Measurements from ENCODE around the gene TMEM258.

The TMEM258 gene

DNA sequence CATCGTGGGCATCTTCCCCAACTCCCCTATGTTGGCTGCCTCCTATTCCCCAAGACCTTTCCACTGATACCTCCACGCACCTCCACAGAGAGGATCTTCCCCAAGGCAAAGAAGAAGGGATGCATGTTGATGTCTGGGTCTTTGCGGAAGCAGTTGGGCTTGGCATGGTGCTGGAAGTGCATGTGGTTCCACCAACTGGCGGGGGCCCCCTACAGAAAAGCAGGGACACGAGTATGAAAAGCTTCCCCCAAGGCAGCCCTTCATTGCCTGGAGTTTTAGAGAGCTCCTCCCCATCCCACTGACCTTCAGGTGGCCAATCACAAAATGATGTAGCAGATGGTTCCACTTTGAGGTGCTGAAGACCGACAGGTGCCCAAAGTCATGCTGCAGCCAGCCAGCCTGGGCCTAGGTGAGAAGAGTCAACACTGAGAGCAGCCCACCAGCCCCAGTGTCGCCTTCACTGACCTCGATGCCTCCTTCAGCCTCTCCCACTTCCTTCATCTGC is 18.3 kb upstream of the TMEM258 start:
- ChIA-PET CTCF (interaction anchor here (0.5 kb wide), 1 partner anchor 12 kb away, joined by 3 read pairs; no protein-coding TSS in a partner anchor), POLR2A (no interaction called here)
- no peak overlapping the region for H3K4me3 ChIP-seq (ENCODE audit: low read depth, low read length)
- H3K27ac ChIP-seq (ENCODE audit: extremely low read depth, low read depth, low read length), result no peak overlapping the region
- peaks cover 0 to 51% of the 10 kb centered on the region in 2 experiments; a peak in 1 of 3 replicates for H3K36me3 ChIP-seq (ENCODE audit: control insufficient read depth in 2 of 2, insufficient read depth in 1 of 2, low read length in 2 of 2)
- TF ChIP-seq WT1 (tag by site-specific recombination; IDR thresholded peaks at IDR 0.05) (no peak), ZNF692 (tag by site-specific recombination; IDR thresholded peaks at IDR 0.05) (no peak), ZNF302 (tag by site-specific recombination; IDR thresholded peaks at IDR 0.05; ENCODE audit: low read depth) (no peak), ZNF391 (tag by site-specific recombination; IDR thresholded peaks at IDR 0.05; ENCODE audit: borderline replicate concordance, low read depth) (no peak), ZNF561 (tag by site-specific recombination; IDR thresholded peaks at IDR 0.05; ENCODE audit: borderline replicate concordance) (no peak), YY1 (tag by site-specific recombination; IDR thresholded peaks at IDR 0.05) (no peak)
- TF ChIP-seq, protein P1, sequence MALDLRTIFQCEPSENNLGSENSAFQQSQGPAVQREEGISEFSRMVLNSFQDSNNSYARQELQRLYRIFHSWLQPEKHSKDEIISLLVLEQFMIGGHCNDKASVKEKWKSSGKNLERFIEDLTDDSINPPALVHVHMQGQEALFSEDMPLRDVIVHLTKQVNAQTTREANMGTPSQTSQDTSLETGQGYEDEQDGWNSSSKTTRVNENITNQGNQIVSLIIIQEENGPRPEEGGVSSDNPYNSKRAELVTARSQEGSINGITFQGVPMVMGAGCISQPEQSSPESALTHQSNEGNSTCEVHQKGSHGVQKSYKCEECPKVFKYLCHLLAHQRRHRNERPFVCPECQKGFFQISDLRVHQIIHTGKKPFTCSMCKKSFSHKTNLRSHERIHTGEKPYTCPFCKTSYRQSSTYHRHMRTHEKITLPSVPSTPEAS (tag by site-specific recombination; IDR thresholded peaks at IDR 0.05), result no peak
- no peaks in the 10 kb centered on the region for H3K4me1 ChIP-seq (ENCODE audit: control insufficient read depth, insufficient read depth, low read length)
- H3K9me3 ChIP-seq (ENCODE audit: control insufficient read depth, insufficient read depth, low read depth, low read length), result no peaks in the 10 kb centered on the region

DNA sequence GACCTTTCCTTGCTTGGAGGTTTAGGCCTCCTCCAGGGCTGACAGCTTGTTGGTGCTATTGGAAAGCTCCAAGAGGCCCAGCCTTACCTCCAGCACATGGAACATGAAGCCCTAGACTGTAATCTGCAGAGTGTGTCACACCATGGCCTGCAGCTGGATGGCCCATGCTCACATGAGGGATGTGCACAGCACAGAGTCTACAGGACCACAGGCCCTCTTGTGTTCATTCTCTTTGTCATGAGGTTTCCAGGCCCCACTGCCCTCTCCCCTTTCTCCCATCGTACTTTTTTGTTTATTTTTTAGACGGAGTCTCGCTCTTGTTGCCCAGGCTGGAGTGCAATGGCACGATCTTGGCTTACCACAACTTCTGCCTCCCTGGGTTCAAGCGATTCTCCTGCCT is 14.4 kb upstream of the TMEM258 start:
- Histone ChIP-seq H3K27ac (ENCODE audit: extremely low read depth, low read depth, low read length) (no peak overlapping the region), H3K4me3 (ENCODE audit: low read depth, low read length) (no peak overlapping the region), H3K9me3 (ENCODE audit: control insufficient read depth, insufficient read depth, low read depth, low read length) (no peaks in the 10 kb centered on the region), H3K4me1 (ENCODE audit: control insufficient read depth, insufficient read depth, low read length) (no peaks in the 10 kb centered on the region), H3K36me3 (ENCODE audit: control insufficient read depth in 2 of 2, insufficient read depth in 1 of 2, low read length in 2 of 2) (peaks cover 0 to 74% of the 10 kb centered on the region in 2 experiments; a peak in 1 of 3 replicates)
- POLR2A ChIA-PET, result interaction anchor here (0.6 to 3.2 kb wide), 3 partner anchors 9 to 21 kb away, joined by 3 to 17 read pairs (median 3); partner anchors contain the start of genes FADS1, FADS2, FEN1 and TMEM258
- CTCF ChIA-PET, result interaction anchor here (0.6 to 3.4 kb wide), 7 partner anchors 8 to 303 kb away, joined by 3 to 24 read pairs (median 5); no protein-coding TSS in a partner anchor
- no peak for TF ChIP-seq SALL2 (tag by site-specific recombination; IDR thresholded peaks at IDR 0.05; ENCODE audit: borderline replicate concordance)
- no peak for TF ChIP-seq RBAK (tag by site-specific recombination; IDR thresholded peaks at IDR 0.05)
- TF ChIP-seq REPIN1 (tag by site-specific recombination; IDR thresholded peaks at IDR 0.05; ENCODE audit: low read depth), result no peak
- no peak for TF ChIP-seq ZNF292 (tag by site-specific recombination; IDR thresholded peaks at IDR 0.05; ENCODE audit: borderline replicate concordance, low read depth)
- TF ChIP-seq ZNF169 (tag by site-specific recombination; IDR thresholded peaks at IDR 0.05), result no peak
- no peak for TF ChIP-seq ZNF16 (tag by site-specific recombination; IDR thresholded peaks at IDR 0.05; ENCODE audit: low read depth)
- TF ChIP-seq ZNF10 (tag by site-specific recombination; IDR thresholded peaks at IDR 0.05), result no peak
- no peak for TF ChIP-seq HOXD13 (CRISPR knock-in tag; IDR thresholded peaks at IDR 0.05; ENCODE audit: borderline replicate concordance)
- no peak for TF ChIP-seq ZNF214 (tag by site-specific recombination; IDR thresholded peaks at IDR 0.05; ENCODE audit: borderline replicate concordance)
- no peak for TF ChIP-seq ZNF658 (tag by site-specific recombination; IDR thresholded peaks at IDR 0.05)
- TF ChIP-seq KLF16 (tag by site-specific recombination; IDR thresholded peaks at IDR 0.05), result no peak
- TF ChIP-seq ZBTB44 (tag by site-specific recombination; IDR thresholded peaks at IDR 0.05), result no peak
- no peak for TF ChIP-seq ZNF324 (tag by site-specific recombination; IDR thresholded peaks at IDR 0.05)
- TF ChIP-seq ZNF610 (tag by site-specific recombination; IDR thresholded peaks at IDR 0.05; ENCODE audit: borderline replicate concordance), result no peak

Measured in HEK293 (cell line).